ENCODE measurements around the gene APLN. TPM values are rescaled to one million over a fixed set of nuclear protein-coding genes. Genes with fewer than 3 reads are reported as not detected.

APLN gene
- total and polyA plus RNA-seq, 2 of the 13 experiments (the other 11 are each of a cell fraction or from before 2014, with no cell fraction given): 0.02 to 0.17 TPM

- TF ChIP-seq, protein P1, sequence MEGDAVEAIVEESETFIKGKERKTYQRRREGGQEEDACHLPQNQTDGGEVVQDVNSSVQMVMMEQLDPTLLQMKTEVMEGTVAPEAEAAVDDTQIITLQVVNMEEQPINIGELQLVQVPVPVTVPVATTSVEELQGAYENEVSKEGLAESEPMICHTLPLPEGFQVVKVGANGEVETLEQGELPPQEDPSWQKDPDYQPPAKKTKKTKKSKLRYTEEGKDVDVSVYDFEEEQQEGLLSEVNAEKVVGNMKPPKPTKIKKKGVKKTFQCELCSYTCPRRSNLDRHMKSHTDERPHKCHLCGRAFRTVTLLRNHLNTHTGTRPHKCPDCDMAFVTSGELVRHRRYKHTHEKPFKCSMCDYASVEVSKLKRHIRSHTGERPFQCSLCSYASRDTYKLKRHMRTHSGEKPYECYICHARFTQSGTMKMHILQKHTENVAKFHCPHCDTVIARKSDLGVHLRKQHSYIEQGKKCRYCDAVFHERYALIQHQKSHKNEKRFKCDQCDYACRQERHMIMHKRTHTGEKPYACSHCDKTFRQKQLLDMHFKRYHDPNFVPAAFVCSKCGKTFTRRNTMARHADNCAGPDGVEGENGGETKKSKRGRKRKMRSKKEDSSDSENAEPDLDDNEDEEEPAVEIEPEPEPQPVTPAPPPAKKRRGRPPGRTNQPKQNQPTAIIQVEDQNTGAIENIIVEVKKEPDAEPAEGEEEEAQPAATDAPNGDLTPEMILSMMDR (CRISPR knock-in tag; IDR thresholded peaks at IDR 0.05): peak; percentile 79
- TF ChIP-seq RBAK (CRISPR knock-in tag; IDR thresholded peaks at IDR 0.05) (no peak), FOXA1 (IDR thresholded peaks at IDR 0.05) (no peak), FOXA1 (CRISPR knock-in tag; IDR thresholded peaks at IDR 0.05) (no peak), STAG1 (CRISPR knock-in tag; IDR thresholded peaks at IDR 0.05) (peak; percentile 75), SIN3B (IDR thresholded peaks at IDR 0.05; ENCODE audit: low read length) (no peak), TOE1 (CRISPR knock-in tag; IDR thresholded peaks at IDR 0.05) (no peak), KDM4B (CRISPR knock-in tag; IDR thresholded peaks at IDR 0.05) (no peak), NR2F6 (IDR thresholded peaks at IDR 0.05) (no peak), NR2F6 (CRISPR knock-in tag; IDR thresholded peaks at IDR 0.05) (no peak), BORCS8-MEF2B (CRISPR knock-in tag; IDR thresholded peaks at IDR 0.05) (no peak)
Measured at GRCh38 chrX:129637217-129638109, 17.3 kb downstream of the APLN start (continued).

DNA sequence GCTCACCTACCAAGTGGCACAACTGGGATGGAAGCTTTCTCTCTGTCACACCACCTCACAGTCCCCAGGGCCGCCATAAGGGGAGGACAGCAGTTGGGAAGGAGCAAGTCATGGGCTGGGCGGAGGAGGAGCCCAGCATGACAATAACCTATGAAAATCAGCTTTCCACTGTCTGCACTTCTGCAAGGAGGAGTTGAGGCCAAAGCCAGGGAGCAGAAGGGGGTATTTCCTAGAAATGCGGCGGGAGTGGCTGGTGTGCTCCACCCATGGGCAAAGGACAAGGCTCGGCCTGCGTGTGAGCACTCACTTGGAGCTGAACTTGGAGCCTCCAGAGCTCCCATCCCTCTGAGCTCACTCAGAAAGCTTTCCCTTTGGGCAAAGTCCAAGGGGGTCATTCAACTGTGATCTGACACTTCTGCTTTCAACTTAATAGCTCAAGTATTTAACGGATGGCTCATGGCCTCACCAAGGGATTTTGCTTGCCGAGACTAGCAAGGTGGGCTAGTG is 18.5 kb downstream of the APLN start:
- ATAC-seq: peak; percentile 78
- no peak overlapping the region for H3K9ac ChIP-seq (ENCODE audit: insufficient read depth, low read depth, low read length)
- TF ChIP-seq BCL6 (CRISPR knock-in tag; IDR thresholded peaks at IDR 0.05) (peak; percentile 78), ZSCAN30 (CRISPR knock-in tag; IDR thresholded peaks at IDR 0.05) (0 out of 2 replicates have a peak, but pooled peaks have one; percentile 76), ZNF292 (CRISPR knock-in tag; IDR thresholded peaks at IDR 0.05; ENCODE audit: borderline replicate concordance, low read depth) (no peak), ZNF263 (CRISPR knock-in tag; IDR thresholded peaks at IDR 0.05) (peak; percentile 88), SOX13 (IDR thresholded peaks at IDR 0.05) (no peak), SOX13 (CRISPR knock-in tag; conservative IDR thresholded peaks at IDR 0.05 in 1 of 2, IDR thresholded peaks at IDR 0.05 in 1 of 2) (no peak), PCBP1 (IDR thresholded peaks at IDR 0.05; ENCODE audit: borderline replicate concordance, low read depth, low read length) (no peak), HNF4A (CRISPR knock-in tag; IDR thresholded peaks at IDR 0.05) (peak; percentile 59), TCF7 (IDR thresholded peaks at IDR 0.05; ENCODE audit: low read depth) (no peak)
- TF ChIP-seq, protein P2, sequence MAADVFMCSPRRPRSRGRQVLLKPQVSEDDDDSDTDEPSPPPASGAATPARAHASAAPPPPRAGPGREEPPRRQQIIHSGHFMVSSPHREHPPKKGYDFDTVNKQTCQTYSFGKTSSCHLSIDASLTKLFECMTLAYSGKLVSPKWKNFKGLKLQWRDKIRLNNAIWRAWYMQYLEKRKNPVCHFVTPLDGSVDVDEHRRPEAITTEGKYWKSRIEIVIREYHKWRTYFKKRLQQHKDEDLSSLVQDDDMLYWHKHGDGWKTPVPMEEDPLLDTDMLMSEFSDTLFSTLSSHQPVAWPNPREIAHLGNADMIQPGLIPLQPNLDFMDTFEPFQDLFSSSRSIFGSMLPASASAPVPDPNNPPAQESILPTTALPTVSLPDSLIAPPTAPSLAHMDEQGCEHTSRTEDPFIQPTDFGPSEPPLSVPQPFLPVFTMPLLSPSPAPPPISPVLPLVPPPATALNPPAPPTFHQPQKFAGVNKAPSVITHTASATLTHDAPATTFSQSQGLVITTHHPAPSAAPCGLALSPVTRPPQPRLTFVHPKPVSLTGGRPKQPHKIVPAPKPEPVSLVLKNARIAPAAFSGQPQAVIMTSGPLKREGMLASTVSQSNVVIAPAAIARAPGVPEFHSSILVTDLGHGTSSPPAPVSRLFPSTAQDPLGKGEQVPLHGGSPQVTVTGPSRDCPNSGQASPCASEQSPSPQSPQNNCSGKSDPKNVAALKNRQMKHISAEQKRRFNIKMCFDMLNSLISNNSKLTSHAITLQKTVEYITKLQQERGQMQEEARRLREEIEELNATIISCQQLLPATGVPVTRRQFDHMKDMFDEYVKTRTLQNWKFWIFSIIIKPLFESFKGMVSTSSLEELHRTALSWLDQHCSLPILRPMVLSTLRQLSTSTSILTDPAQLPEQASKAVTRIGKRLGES (CRISPR knock-in tag; IDR thresholded peaks at IDR 0.05; ENCODE audit: borderline replicate concordance): no peak

More for the DNA sequence above, 18.5 kb downstream of the APLN start:
- in situ Hi-C loops (cut with HindIII; ENCODE audit: extremely low pct_ligation_motif_present, low pct_unique_long_range_greater_than_20kb): loop anchor here (10.0 kb wide), 1 partner anchor 89 kb away; no protein-coding TSS in a partner anchor
- ChIA-PET CTCF (ENCODE audit: low intra/inter-chr PET ratio, low total read pairs) (interaction anchor here (3.5 kb wide), 1 partner anchor 90 kb away, joined by 27 read pairs; no protein-coding TSS in a partner anchor), POLR2A (no interaction called here)
- Histone ChIP-seq H3K4me1 (ENCODE audit: insufficient read depth, low read length) (peaks cover 17% of the 10 kb centered on the region), H3K4me3 (replicated peaks in 1 of 3; ENCODE audit: insufficient read depth in 1 of 3, low read depth in 2 of 3, low read length in 3 of 3) (no peak overlapping the region), H3K36me3 (replicated peaks in 1 of 2; ENCODE audit: control insufficient read depth in 1 of 2, insufficient read depth in 2 of 2, low read length in 2 of 2) (no peaks in the 10 kb centered on the region), H4K20me1 (ENCODE audit: insufficient read depth, low read length) (no peaks in the 10 kb centered on the region), H2AFZ (ENCODE audit: low read length) (no peak overlapping the region), H3K9me3 (ENCODE audit: low read length) (no peaks in the 10 kb centered on the region), H3K27ac (ENCODE audit: extremely low read length, insufficient read depth, low read length) (no peak overlapping the region), H3K4me2 (ENCODE audit: low read depth, low read length) (peak overlapping the region; percentile 7; the same call in 1 of the 2 replicates), H3K27me3 (ENCODE audit: control insufficient read depth in 1 of 2, insufficient read depth in 2 of 2, low read length in 2 of 2) (no peaks in the 10 kb centered on the region), H3K79me2 (ENCODE audit: insufficient read depth, low read length) (no peaks in the 10 kb centered on the region)
- 5% methylated on average over 2 of the region's 8 CpGs for WGBS (ENCODE audit: low lambda C conversion rate)
- FAIRE-seq (peak; percentile 36), DNase-seq (ENCODE audit: low spot score) (peak; percentile 16)
- no TSS peak for BruUV-seq (replicated peaks)
- intact Hi-C loops (cut with micrococcal nuclease; ENCODE audit: unreplicated experiment): no loop called here
